Esophagus muscularis mucosa (tissue), 4 donors: ENCODE data around the gene PURA.

Source experiments
- EP300 ChIP-seq: sonication (generic); formaldehyde crosslinking; IDR thresholded peaks from one replicate; pipeline ENCODE4 v1.6.1; 2017; ENCODE audit warnings: antibody characterized with exemption
- POLR2A ChIP-seq: fragments of 450-650 bp; IDR thresholded peaks from one replicate; pipeline ENCODE4 v1.6.1; 2017; ENCODE audit warnings: antibody characterized with exemption, moderate library complexity, mild to moderate bottlenecking, low read depth
- POLR2AphosphoS5 ChIP-seq, 2 donors: sonication (generic); formaldehyde crosslinking; IDR thresholded peaks; one replicate each; pipeline ENCODE4 v1.6.1; 2017; ENCODE audit warnings: antibody characterized with exemption in 2 of 2
- TF ChIP-seq, protein P1 (sequence below), 3 experiments: fragments of 200-600 bp in 2 of 3; fragments of 450-650 bp in 1 of 3; sonication (generic) in 2 of 3; IDR thresholded peaks; one replicate each; pipeline ENCODE4 v1.5.1; 2017 to 2019; ENCODE audit warnings: antibody characterized with exemption in 3 of 3, mild to moderate bottlenecking in 2 of 3, moderate library complexity in 1 of 3

DNA sequence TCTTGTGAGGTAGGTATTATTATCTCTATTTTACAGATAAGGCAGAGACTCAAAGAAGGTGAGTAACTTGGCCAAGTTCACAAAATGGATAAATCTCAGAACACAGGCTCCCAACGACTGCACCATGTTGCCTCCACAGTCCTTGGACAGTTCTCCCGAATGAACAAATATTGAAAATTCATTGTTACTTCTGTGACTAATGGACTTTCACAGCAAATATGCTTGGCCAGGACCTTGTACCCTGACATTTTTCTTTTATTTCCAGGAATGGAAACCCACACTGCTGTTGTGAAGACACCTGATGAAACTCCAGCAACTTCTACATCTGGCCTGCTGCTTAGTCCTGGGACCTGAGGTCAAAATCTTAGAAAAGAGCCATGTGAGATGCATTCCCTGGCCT, 58.6 kb downstream of the PURA start:
- TF ChIP-seq, protein P1, sequence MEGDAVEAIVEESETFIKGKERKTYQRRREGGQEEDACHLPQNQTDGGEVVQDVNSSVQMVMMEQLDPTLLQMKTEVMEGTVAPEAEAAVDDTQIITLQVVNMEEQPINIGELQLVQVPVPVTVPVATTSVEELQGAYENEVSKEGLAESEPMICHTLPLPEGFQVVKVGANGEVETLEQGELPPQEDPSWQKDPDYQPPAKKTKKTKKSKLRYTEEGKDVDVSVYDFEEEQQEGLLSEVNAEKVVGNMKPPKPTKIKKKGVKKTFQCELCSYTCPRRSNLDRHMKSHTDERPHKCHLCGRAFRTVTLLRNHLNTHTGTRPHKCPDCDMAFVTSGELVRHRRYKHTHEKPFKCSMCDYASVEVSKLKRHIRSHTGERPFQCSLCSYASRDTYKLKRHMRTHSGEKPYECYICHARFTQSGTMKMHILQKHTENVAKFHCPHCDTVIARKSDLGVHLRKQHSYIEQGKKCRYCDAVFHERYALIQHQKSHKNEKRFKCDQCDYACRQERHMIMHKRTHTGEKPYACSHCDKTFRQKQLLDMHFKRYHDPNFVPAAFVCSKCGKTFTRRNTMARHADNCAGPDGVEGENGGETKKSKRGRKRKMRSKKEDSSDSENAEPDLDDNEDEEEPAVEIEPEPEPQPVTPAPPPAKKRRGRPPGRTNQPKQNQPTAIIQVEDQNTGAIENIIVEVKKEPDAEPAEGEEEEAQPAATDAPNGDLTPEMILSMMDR (IDR thresholded peaks at IDR 0.05): no peak
- TF ChIP-seq POLR2AphosphoS5 (IDR thresholded peaks at IDR 0.05) (no peak), POLR2A (no peak), EP300 (no peak)
